Suppressor macrophage treated with lipopolysaccharide for 1 hour (primary cell): ENCODE data around the gene SRA1.
"Not testable (repeated sequence)": the region's sequence is repeated elsewhere in the genome, so short reads cannot be mapped to it uniquely, and the experiment has no call there.

Experiments used
- DNase-seq, 3 donors: peaks; one replicate each; pipeline ENCODE4 v3.0.0-alpha.2; 2020 to 2022

SRA1 gene

DNA sequence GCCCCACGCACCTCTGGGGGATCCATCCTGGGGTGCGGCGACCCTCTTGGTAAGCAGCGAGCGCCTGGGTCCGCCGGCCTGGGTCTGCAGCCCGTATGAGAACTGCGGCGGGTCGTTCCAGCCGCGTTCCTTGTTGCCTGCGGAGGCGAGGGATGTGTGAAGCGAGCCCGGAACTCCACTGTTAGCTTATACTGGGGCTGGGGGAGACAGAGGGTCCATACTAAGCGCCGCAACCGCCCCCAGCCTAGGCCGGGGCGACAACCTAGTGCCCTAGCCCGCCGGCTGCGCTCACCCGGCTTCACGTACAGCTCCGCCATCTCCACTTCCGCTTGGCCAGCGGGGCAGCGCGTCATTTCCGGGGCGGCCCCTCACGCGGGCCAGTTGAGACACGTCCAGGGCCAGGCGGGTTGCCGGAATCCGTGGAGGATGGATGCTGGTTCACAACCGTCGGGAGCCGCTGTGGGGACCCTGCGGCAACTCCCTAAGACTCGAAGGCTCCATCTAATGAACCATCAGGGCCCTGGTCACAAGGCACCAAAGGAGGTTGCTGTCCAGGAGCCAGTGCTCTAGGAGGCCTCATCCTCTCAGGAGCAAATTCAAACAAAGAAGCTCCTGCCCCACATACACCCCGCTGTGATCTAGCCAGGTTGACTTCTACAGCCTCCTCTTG is at the start of gene SRA1:
Gene SRA1, minus strand, starts transcription at position 338 of the 670 bp plus-strand sequence. Its CDS starts 21 bp downstream, at position 317.
- DNase-seq, result peak; percentile 96 to 97 (median 96)

DNA sequence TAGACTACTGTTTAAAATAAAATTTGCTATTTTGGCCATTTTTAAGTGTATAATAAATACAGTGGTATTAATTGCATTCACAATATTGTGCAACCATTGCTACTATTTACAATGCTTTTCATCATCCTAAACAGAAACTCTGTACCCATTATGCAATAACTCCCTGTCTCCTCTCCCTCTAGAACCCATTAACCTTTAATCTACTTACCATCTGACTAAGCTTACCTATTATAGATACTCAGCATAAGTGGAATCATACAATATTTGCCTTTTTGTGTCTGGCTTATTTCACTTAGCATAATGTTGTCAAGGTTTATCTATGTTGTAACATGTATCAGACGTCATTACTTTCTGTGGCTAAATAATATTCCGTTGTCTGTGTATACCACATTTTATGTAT is 49.8 kb upstream of the SRA1 start:
- peak in 2 of 3 donors; percentile 59 to 60 for DNase-seq

DNA sequence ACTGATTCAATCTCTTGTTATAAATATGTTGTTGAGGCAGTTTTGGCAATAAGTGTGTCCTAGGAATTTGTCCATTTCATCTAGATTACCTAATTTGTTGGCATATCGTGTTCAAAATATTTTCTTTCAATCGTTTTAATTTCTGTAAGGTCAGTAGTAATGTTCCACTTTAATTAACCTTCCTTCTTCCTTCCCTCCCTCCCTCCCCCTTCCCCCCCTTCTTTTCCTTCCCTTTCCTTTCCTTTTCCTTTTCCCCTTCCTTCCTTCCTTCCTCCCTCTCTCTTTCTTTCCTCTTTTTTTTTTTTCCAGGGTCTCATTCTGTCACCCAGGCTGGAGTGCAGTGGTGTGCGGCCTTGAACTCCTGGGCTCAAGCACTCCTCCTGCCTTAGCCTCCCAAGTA is 48.6 kb upstream of the SRA1 start:
- DNase-seq, result no peak

DNA sequence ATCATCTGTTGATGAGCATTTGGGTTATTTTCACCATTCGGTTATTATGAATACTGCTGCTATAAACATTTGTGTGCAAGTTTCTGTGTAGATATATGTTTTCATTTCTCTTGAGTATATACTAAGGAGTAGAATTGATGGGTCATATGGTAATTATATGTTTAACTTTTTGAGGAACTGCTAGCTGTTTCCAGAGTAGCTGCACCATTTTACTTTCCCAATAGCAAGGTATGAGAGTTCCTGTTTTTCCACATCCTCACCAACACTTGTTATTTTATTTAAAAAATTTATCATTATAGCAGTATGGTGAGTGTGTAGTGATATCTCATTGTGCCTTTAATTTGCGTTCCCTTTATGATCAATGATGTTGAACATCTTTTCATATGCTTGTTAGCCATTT is 46.5 kb upstream of the SRA1 start:
- DNase-seq, result no peak

DNA sequence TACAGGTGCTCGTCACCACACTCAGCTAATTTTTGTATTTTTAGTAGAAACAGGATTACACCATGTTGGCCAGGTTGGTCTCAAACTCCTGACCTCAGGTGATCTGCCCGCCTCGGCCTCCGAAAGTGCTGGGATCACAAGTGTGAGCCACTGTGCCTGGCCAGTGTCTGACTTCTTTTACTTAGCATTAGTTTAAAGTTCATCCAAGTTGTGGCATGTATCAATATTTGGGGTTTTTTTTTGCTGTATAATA is 46.1 kb upstream of the SRA1 start:
- not testable (repeated sequence) for DNase-seq

DNA sequence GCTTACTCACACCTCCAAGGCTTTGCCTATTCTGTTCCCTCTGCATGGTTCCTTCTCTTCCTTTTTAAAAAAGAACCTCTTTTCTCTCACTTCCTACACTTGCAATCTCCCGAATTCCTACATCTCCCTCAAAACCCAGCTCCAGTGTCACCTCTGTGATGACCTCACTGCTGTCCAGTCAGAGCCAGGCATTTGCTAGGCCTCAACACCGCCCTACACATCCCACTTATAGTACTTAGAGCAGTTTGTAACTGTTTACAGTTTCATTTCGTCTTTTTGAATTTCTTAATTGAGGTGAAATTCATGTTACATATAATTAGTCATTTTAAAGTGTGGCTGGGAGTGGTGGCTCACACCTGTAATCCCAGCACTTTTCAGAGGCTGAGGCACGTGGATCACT is 44.9 kb upstream of the SRA1 start:
- DNase-seq, result peak; percentile 69 to 85 (median 73)

DNA sequence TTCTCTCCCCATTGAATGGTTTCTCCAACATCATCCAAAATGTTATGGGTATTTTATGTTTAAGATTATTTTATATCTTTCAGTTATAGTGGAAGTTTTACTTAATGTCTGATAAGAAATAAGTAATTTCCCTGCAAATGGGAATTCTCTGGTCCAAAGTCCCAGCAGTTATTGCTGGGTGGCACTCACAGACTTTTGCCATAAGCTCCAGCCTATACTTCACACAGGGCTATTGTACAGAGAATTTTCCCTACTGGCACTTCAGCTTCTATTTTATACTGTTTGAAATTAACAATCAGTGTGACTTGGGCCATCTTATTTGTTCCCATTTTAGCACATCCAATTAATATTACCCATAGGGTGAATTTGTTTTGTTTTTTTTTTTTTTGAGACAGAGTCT is 42.8 kb upstream of the SRA1 start:
- DNase-seq, result no peak

DNA sequence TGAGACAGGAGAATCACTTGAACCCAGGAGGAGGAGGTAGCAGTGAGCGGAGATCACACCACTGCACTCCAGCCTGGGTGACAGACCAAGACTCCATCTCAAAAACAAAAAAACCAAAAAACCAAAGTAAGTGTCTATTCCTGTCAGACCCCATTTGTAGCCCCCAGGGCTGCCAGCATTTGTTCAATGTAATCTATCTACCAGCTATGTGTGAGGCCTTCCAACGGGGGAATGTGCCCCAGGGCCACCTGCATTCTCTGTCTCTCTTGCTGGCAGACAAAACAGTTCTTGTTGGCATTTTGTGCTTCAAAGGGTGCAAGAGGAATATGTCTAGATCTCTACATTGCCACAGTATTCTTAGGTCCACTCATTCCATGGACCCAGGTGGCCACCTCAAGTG is 41.6 kb upstream of the SRA1 start:
- no peak for DNase-seq

DNA sequence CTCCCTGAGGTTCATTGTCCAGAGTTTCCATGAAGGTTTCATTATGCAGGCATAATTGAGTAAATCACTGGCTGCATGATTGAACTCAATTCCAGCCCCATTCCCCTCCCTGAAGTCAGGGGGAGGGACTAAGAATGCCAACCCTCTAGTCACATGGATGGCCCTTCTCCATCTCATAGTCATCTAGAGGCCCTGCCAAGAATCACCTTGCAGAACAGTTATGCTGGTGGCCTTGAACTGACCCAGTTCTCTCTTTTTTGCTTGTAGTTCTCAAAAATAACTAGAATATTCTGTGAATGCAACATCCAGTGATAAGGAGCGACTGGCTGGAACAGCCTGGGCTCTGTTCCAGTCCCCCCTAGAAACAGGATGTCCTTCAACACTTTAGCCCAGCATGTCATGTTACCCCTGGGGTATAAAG is 39.1 kb upstream of the SRA1 start:
- DNase-seq, result peak in 1 of 3 donors; percentile 39

DNA sequence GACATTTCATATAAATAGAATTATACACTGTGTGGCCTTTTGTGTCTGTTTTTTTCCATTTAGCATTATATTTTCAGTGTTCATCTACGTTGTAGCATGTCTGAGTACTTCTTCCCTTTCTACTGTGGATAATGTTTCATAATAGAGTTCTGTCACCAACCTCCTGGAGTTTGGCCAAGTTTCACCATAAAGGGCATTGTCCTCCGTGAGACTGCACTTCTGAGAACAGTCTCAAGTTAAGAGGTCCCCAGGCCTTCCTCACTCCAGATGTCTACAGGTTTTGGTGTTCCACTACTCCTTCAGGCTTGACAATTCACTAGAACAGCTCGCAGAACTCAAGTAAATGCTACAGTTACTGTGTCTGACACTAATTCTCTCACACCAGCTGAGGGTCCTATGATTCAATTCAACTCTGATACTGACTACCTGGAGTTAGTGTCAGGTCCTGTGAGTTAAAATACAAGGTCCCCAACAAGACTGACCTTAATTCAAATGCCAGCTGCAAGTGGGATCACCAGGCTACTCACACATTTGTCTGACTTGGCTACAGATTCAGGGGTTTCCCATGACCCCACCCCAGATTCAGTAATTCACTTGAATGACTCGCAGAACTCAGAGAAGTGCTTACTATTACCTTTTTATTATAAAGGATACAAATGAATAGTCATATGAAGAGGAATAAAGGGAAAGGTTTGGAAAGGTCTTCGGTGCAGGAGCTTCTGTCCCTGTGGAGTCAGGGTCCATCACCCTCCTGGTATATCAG is 38.4 kb upstream of the SRA1 start:
- peak; percentile 89 to 95 (median 93) for DNase-seq

DNA sequence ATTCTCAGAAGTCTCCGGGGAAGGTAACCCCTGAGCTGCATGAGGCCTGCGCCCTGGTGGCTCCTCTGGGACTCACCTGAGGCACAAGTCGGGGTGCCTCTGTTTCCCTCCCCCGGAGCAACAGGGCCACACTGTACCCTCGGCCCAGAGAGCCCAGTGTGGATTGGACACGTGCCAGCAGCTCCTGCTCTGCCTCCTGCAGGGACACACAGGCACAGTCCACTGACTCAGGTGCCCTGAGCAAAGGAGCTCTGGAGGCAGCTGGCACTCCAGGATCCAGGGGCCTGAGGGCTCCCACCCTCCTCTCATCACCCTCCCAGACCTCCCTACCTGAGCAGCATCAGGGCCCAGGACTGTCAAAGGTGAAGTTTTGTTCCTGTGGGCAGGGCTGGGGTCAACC is 36.9 kb upstream of the SRA1 start:
- DNase-seq, result no peak

DNA sequence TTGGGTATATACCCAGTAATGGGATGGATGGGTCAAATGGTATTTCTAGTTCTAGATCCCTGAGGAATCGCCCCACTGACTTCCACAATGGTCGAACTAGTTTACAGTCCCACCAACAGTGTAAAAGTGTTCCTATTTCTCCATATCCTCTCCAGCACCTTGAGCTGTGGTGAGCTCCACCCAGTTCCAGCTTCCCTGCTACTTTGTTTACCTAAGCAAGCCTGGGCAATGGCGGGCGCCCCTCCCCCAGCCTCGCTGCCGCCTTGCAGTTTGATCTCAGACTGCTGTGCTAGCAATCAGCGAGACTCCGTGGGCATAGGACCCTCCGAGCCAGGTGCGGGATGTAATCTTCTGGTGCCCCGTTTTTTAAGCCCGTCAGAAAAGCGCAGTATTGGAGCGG is 35.8 kb upstream of the SRA1 start:
- DNase-seq, result not testable (repeated sequence)

DNA sequence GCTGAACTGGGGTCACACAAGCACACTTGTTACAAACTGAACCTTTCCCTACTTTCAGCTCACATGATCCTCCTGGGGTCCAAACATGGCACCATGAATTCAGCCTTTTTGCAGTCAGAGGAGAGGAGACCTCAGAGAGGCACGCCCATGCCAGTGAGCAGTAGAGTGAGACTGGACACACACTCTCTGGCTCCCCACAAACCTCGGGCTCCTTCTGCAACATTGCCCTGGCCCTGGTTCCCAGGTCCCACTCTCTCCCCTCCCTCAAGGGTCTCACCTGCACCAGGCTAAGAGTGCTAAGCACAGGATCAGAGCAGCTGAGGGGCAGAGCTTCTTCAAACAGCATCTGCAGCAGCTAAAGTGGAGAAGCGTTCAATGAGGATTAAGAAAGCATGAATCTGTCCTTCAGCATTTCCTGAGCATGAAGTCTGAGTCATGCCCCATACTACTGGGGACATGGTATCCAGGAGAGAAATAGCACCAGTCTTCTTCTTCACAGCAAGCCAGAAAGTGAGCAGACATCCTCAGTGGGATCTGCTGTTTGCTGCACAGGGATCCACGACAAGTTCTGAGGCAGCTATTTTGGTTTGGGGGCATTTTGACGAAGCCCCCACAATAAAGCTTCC is 34.6 kb upstream of the SRA1 start:
- DNase-seq, result peak; percentile 64 to 82 (median 79)

DNA sequence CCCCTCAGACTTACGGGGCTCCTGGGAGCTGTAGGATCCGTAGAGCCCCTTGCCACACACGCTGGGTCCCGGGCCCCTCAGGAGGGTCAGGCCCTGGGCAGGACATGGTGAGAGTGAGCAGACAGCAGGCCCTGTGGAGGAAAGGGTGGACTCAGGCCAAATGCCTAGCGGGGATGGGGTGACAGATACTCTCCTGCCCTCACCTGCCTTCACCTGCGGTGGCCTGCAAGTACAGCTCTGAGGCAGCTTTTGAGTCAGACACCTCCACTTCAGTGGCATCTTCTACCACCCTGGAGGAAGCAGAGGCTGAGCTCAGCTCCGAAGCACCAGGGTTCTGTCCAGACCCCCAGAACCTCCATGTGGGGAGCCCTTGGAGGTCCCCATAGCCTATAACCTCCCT is 33.6 kb upstream of the SRA1 start:
- no peak for DNase-seq

DNA sequence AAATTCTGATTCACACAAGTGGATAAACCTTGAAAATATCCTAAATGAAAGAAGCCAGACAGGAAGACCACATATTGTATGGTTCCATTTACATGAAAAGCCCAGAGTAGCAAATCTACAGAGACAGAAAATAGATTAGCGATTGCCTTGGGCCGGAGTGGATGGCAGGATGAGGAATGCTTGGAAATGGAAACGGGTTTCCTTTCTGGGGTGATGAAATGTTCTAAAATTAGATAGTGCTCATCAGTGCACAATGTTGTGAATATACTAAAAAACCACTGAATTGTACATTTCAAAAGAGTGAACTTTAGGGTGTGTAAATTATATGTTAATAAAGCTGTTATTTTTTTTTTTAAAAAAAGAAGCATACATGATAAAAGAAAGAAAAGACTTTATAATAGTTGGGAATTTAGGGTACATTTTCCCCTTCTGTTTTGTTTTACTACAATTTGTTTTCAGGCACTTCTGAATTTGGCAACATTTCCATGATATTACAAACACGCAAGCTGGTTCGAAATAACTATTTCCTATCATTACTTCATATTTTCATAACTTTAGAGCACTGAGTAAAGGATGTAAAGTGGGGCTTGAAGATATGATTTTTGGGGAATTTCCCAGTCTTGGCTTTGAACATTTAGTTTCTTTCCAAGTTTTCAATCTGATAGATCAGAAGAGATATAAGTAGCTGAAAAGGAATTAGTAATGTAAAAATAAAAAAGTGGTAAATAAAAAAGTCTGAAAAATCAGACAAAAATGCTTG is 31.2 kb upstream of the SRA1 start:
- peak; percentile 59 to 92 (median 84) for DNase-seq

DNA sequence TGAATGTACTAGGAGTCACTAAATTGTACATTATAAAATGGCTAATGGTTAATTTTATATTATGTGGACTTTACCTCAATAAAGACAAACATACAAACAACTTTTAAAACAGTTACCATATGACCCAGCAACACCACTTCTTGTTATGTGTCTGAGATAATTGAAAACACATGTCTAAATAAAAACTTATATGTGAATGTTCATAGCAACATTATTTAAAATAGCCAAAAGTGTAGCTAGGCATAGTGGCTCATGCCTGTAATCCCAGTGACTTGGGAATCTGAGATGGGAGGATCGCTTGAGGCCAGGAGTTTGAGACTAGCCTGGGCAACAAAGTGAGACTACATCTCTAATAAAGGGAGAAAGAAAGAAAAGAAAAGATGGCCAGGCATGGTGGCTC is 30.2 kb upstream of the SRA1 start:
- DNase-seq, result no peak

DNA sequence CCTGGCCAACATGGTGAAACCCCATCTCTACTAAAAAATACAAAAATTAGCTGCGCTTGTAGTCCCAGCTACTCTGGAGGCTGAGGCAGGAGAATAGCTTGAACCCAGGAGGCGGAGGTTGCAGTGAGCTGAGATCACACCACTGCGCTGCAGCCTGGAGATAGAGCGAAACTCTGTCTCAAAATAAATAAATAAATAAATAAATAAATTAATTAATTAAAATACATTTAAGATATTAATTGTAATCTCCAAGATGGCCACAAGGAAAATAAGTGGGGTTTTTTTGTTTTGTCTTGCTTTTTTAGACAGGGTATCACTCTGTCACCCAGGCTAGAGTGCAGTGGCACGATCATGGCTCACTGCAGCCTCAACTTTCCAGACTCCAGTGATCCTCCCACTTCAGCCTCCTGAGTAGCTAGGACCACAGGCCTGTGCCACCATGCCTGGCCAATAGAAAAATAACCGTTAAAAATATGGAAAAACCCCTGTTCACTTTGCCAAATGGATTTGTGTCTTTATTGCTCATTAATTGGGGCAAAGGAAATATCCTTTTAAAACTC is 22.0 kb upstream of the SRA1 start:
- DNase-seq, result not testable (repeated sequence)

DNA sequence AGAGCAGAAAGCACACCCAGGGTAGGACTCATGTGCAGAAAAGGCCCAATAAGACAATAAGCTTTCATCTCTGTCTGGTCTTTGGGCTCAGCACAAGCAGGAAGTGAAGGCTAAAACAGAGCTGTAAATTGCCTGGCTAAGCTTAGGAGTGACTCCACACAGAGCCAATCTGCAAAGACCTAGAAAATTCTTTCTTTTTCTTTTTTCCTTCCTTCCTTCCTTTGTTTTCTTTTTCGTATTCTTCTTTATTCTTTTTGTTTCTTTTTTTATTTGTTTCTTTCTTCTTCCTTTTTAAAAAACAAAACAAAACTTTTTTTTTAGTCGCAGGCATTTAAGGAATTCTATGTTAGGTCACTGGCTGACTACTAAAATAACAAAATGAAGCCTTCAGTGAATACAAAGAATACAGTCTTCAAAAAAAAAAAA is 19.5 kb upstream of the SRA1 start:
- DNase-seq, result peak; percentile 37 to 53 (median 50)

DNA sequence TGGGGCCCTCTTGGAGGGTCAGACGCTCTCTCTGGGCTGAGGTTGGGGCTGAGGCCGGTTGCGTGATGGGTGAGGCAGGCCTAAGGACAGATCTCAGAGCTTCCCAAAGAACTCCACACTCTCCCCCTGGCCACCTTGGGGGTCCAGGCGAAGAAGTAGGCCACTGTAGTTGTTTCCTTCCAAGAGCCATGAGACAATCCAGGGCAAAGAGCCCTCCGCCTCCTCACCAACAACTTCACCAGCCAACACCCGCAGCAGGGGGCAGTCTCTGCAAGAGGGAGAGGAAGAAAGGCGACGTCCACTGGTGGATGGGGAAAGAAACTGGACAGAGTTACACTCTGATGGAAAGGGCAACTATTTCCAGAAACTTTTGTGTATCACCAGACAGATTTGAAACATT is 18.0 kb upstream of the SRA1 start:
- peak; percentile 89 to 92 (median 91) for DNase-seq

DNA sequence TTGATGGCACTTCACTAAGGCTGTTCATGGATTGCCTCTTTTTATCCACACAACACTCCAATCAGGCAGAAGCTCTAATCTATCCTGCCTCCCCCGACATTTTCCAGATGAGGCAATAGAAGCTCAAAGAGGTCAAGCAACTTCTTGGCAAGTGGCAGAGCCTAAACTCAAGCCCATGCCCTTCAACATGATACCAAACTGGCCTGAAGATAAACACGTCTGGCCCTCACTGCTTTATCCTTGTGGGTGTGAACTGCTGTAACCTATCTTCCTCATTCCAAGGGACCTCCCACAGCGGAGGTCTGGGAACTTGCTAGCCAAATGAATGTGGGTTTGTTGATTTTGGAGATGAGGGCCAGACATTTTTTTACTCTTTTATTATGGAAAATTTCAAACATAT is 16.9 kb upstream of the SRA1 start:
- peak; percentile 41 to 54 (median 47) for DNase-seq

DNA sequence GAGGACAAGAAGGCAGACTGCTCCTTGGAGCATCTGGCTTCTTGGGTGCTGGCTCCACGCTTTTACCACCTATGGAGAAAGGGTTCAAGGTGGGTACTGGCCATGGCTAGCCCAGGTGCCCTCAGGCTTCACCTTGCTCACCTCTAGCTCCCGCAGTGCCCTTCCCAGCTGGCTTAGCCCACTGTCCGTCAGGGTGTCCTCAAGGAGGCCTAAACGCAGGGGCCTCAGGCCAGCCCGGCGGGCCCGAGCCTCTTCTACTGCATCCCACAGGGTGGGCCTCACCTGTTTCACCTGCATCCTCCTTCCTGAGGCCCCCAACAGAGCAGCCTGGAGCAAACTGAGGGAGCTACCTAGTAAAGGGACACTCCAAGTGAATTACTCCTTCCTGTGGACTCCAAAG is 16.4 kb upstream of the SRA1 start:
- DNase-seq, result no peak

DNA sequence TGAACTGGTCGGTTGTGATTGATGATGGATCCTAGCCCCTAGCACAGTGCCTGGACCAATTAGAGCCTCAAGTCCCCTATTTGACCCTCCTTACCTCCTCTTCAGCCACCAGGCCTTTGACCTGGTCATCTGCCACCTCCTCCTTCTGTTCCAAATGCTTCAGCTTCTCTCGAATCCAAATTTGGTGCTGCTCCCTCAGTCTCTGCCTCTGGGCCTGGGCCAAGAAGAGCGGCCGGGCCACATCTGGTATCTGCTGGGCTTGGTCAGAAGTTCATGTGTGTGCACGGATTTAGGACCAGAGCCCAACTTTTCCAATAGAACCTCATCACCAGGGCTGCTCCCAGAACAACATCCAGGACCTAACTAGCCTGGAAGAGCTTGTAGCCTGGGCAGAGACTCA is 13.8 kb upstream of the SRA1 start:
- no peak for DNase-seq

DNA sequence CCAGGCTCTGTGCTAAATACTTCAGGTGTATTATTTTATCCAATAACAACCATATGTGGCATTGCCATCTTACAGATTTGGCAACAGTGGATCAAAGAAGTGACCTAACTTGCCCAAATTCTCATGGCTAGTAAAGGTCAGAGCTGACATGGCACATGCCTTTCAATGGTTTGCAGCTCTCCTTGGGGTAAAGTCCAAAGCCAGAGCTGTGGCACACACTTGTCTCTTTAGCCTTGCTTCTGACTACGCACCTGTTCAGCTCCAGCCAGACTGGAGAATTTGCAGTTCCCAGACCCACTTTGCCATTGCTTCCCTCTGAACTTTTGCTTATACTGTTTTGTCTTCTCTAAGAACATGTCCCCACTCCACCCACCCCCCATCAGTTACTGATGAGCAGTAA is 13.2 kb upstream of the SRA1 start:
- no peak for DNase-seq
